SK-N-SH treated with all-trans-retinoic acid at 6 μM for 48 hours (cell line): ENCODE data around the gene NPC1.

Source experiments
- ARNTL ChIP-seq: fragments of 450-650 bp; formaldehyde crosslinking; IDR thresholded peaks from 2 replicates; pipeline ENCODE4 v1.5.0; 2020; ENCODE audit warnings: low read depth, mild to moderate bottlenecking, moderate library complexity, borderline replicate concordance
- ESRRG ChIP-seq: fragments of 250-450 bp; sonication (Bioruptor Pico); IDR thresholded peaks from 2 replicates; pipeline ENCODE4 v1.6.1; 2021; ENCODE audit warnings: mild to moderate bottlenecking
- RARB ChIP-seq: fragments of 250-450 bp; sonication (Bioruptor Pico); IDR thresholded peaks from 2 replicates; pipeline ENCODE4 v1.8.0; 2021; ENCODE audit warnings: mild to moderate bottlenecking, moderate library complexity
- TCF4 ChIP-seq: fragments of 250-450 bp; sonication (Bioruptor Pico); IDR thresholded peaks from 2 replicates; pipeline ENCODE4 v1.8.0; 2021; ENCODE audit warnings: mild to moderate bottlenecking, moderate library complexity, borderline replicate concordance
- TOX ChIP-seq: fragments of 250-450 bp; sonication (Bioruptor Pico); IDR thresholded peaks from 2 replicates; pipeline ENCODE4 v1.8.0; 2021; ENCODE audit warnings: mild to moderate bottlenecking, moderate library complexity, borderline replicate concordance
- ZFP3 ChIP-seq: fragments of 250-450 bp; sonication (Bioruptor Pico); IDR thresholded peaks from 2 replicates; pipeline ENCODE4 v1.5.0; 2020; ENCODE audit warnings: mild to moderate bottlenecking, moderate library complexity
- ZNF565 ChIP-seq: fragments of 450-650 bp; formaldehyde crosslinking; conservative IDR thresholded peaks from 2 replicates; pipeline ENCODE4 v1.5.0; 2020; ENCODE audit warnings: low read depth, mild to moderate bottlenecking, moderate library complexity
- TF ChIP-seq, protein P1 (sequence below): fragments of 250-450 bp; sonication (Bioruptor Pico); IDR thresholded peaks from 2 replicates; pipeline ENCODE4 v1.8.0; 2021; ENCODE audit warnings: low read depth, mild to moderate bottlenecking, moderate library complexity, borderline replicate concordance
- TF ChIP-seq, protein P2 (sequence below): fragments of 250-450 bp; sonication (Bioruptor Pico); IDR thresholded peaks from 2 replicates; pipeline ENCODE4 v1.5.1; 2021; ENCODE audit warnings: mild to moderate bottlenecking, moderate library complexity
- TF ChIP-seq, protein P3 (sequence below): fragments of 250-450 bp; sonication (Bioruptor Pico); IDR thresholded peaks from 2 replicates; pipeline ENCODE4 v1.8.0; 2020; ENCODE audit warnings: mild to moderate bottlenecking, moderate library complexity, borderline replicate concordance

DNA sequence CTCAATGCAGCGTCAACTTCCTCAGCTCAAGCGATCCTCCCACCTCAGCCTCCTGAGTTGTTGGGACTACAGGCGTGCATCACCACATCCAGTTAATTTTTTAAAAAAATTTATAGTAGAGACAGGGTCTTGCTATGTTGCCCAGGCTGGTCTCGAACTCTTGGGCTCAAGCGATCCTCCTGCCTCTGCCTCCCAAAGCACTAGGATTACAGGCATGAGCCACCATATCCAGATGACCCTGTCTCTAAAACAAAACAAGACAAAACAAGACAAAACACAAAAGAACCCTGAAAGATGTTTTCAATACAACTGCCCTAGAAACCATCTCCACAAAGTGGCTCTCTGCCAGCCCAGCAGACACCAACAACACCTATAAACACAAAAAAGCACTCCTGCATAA, 45.0 kb upstream of the NPC1 start:
- TF ChIP-seq ZFP3 (CRISPR knock-in tag), result no peak
- TF ChIP-seq ZNF565 (CRISPR knock-in tag), result no peak
- TF ChIP-seq, protein P1, sequence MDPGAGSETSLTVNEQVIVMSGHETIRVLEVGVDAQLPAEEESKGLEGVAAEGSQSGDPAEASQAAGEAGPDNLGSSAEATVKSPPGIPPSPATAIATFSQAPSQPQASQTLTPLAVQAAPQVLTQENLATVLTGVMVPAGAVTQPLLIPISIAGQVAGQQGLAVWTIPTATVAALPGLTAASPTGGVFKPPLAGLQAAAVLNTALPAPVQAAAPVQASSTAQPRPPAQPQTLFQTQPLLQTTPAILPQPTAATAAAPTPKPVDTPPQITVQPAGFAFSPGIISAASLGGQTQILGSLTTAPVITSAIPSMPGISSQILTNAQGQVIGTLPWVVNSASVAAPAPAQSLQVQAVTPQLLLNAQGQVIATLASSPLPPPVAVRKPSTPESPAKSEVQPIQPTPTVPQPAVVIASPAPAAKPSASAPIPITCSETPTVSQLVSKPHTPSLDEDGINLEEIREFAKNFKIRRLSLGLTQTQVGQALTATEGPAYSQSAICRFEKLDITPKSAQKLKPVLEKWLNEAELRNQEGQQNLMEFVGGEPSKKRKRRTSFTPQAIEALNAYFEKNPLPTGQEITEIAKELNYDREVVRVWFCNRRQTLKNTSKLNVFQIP (CRISPR knock-in tag), result no peak
- TF ChIP-seq TOX (CRISPR knock-in tag), result no peak
- no peak for TF ChIP-seq ESRRG (CRISPR knock-in tag)
- TF ChIP-seq TCF4 (CRISPR knock-in tag), result no peak
- TF ChIP-seq, protein P2, sequence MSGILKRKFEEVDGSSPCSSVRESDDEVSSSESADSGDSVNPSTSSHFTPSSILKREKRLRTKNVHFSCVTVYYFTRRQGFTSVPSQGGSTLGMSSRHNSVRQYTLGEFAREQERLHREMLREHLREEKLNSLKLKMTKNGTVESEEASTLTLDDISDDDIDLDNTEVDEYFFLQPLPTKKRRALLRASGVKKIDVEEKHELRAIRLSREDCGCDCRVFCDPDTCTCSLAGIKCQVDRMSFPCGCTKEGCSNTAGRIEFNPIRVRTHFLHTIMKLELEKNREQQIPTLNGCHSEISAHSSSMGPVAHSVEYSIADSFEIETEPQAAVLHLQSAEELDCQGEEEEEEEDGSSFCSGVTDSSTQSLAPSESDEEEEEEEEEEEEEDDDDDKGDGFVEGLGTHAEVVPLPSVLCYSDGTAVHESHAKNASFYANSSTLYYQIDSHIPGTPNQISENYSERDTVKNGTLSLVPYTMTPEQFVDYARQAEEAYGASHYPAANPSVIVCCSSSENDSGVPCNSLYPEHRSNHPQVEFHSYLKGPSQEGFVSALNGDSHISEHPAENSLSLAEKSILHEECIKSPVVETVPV, result no peak
- TF ChIP-seq, protein P3, sequence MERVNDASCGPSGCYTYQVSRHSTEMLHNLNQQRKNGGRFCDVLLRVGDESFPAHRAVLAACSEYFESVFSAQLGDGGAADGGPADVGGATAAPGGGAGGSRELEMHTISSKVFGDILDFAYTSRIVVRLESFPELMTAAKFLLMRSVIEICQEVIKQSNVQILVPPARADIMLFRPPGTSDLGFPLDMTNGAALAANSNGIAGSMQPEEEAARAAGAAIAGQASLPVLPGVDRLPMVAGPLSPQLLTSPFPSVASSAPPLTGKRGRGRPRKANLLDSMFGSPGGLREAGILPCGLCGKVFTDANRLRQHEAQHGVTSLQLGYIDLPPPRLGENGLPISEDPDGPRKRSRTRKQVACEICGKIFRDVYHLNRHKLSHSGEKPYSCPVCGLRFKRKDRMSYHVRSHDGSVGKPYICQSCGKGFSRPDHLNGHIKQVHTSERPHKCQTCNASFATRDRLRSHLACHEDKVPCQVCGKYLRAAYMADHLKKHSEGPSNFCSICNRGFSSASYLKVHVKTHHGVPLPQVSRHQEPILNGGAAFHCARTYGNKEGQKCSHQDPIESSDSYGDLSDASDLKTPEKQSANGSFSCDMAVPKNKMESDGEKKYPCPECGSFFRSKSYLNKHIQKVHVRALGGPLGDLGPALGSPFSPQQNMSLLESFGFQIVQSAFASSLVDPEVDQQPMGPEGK (CRISPR knock-in tag), result no peak
- TF ChIP-seq RARB (CRISPR knock-in tag), result no peak
- no peak for TF ChIP-seq ARNTL (CRISPR knock-in tag)
